Kidney epithelial cell (primary cell): ENCODE data around the gene CASD1. TPM values are rescaled to one million over a fixed set of nuclear protein-coding genes. Genes with fewer than 3 reads are reported as not detected.

ENCODE experiments used
- DNase-seq: peaks from one replicate; pipeline ENCODE4 v3.0.0-alpha.2; 2010; ENCODE audit warnings: low read depth
- H3K27me3 ChIP-seq: 2 replicates; pipeline ENCODE4 v1.6.0; 2011; ENCODE audit warnings: low read length; ENCODE audit not compliant: control insufficient read depth, insufficient read depth
- H3K36me3 ChIP-seq: 2 replicates; pipeline ENCODE4 v1.5.1; 2011; ENCODE audit warnings: low read length; ENCODE audit not compliant: control insufficient read depth, insufficient read depth
- H3K4me3 ChIP-seq: 2 replicates; pipeline ENCODE4 v1.5.1; 2011; ENCODE audit warnings: low read depth, mild to moderate bottlenecking, control low read depth, low read length
- total RNA-seq: library from RNA; depleted of rRNA; stranded (reverse); fragments of >200 nt; gene quantifications from 2 replicates; pipeline ENCODE4 v1.2.3, GENCODE V29; 2015
- TF ChIP-seq, protein P1 (sequence below): IDR thresholded peaks from 2 replicates; pipeline ENCODE4 v1.5.1; 2011; ENCODE audit warnings: mild to moderate bottlenecking, moderate library complexity, low read length, control low read depth, inconsistent platforms; ENCODE audit not compliant: insufficient read depth, poor library complexity, severe bottlenecking

CASD1 gene
- total RNA-seq, 1 donor from 2014 or later: 15.8 TPM

- Histone ChIP-seq H3K36me3 (no peaks in the 10 kb centered on the region), H3K4me3 (no peak overlapping the region), H3K27me3 (no peaks in the 10 kb centered on the region)
- no peak for DNase-seq
- TF ChIP-seq, protein P1, sequence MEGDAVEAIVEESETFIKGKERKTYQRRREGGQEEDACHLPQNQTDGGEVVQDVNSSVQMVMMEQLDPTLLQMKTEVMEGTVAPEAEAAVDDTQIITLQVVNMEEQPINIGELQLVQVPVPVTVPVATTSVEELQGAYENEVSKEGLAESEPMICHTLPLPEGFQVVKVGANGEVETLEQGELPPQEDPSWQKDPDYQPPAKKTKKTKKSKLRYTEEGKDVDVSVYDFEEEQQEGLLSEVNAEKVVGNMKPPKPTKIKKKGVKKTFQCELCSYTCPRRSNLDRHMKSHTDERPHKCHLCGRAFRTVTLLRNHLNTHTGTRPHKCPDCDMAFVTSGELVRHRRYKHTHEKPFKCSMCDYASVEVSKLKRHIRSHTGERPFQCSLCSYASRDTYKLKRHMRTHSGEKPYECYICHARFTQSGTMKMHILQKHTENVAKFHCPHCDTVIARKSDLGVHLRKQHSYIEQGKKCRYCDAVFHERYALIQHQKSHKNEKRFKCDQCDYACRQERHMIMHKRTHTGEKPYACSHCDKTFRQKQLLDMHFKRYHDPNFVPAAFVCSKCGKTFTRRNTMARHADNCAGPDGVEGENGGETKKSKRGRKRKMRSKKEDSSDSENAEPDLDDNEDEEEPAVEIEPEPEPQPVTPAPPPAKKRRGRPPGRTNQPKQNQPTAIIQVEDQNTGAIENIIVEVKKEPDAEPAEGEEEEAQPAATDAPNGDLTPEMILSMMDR: no peak
Observed at GRCh38 chr7:94605031-94605430, 95.4 kb downstream of the CASD1 start.

Other genes starting within 250 kb of the CASD1 start
- 10.8 and 11.2 TPM in 2 replicates for gene COL1A2, start 114.9 kb upstream of the CASD1 start, total RNA-seq
- gene SGCE, start 146.3 kb downstream of the CASD1 start, total RNA-seq: 24.9 and 33.6 TPM in 2 replicates